Measurements from ENCODE around the gene LSM5.

GRCh38 chr7:32511791-32512190, 21.6 kb upstream of the LSM5 start:
- TF ChIP-seq CTCF (IDR thresholded peaks at IDR 0.05) (no peak), EZH2 (IDR thresholded peaks at IDR 0.05) (no peak), EZH2phosphoT487 (IDR thresholded peaks at IDR 0.05) (no peak)
